ENCODE data around the gene MARVELD2. TPM values are rescaled to one million over a fixed set of nuclear protein-coding genes. Genes with fewer than 3 reads are reported as not detected.

The MARVELD2 gene
- total and polyA plus RNA-seq, 2 of the 13 experiments (the other 11 are each of a cell fraction or from before 2014, with no cell fraction given), result 11.1 to 15.4 TPM

DNA sequence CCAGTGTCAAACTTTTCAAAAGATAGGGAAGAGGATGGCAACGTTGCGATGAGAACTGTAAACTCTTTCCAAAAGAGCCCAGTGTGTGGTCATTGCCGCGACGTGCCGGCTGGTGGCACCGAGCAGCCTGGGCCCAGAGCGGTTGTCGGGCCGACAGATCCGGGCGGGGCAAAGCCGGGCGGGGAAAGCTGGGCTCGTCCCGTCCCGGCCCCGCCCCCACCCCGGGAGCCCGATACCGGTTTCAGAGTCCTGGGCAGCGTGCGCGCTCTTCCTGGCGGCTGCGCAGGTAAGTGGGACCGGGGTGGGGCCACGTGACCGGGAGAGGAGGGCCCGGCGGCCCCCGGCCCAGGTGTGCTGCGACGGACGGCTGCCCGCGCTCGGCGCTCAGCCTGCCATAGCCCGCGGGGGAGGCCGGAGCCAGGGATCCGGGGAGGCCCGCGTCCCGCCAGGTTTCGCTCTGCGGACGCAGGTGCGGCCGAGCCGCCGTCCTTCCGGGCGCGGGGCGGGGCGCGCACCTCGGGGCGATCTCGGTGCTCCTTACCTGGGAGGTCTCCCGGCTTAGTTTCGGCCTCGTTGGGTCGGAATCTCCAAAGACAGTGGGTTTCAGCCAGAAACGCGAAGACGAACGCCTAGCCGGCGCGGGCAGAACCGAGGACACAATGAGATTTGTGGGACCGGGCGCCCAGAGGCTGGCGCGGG lies at the start of gene MARVELD2 (continued):
- TF ChIP-seq, protein P1, sequence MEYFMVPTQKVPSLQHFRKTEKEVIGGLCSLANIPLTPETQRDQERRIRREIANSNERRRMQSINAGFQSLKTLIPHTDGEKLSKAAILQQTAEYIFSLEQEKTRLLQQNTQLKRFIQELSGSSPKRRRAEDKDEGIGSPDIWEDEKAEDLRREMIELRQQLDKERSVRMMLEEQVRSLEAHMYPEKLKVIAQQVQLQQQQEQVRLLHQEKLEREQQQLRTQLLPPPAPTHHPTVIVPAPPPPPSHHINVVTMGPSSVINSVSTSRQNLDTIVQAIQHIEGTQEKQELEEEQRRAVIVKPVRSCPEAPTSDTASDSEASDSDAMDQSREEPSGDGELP (IDR thresholded peaks at IDR 0.05; ENCODE audit: borderline replicate concordance, low read depth), result no peak
- TF ChIP-seq ZFP1 (CRISPR knock-in tag; IDR thresholded peaks at IDR 0.05) (no peak; the same call in 1 of the 2 replicates), PPARG (CRISPR knock-in tag; conservative IDR thresholded peaks at IDR 0.05) (no peak; the same call in 1 of the 2 replicates), MTA1 (CRISPR knock-in tag; IDR thresholded peaks at IDR 0.05; ENCODE audit: borderline replicate concordance) (peak; percentile 90; the same call in 1 of the 2 replicates), ZNF788 (CRISPR knock-in tag; IDR thresholded peaks at IDR 0.05; ENCODE audit: borderline replicate concordance) (no peak), MEF2D (CRISPR knock-in tag; IDR thresholded peaks at IDR 0.05) (no peak), FIP1L1 (IDR thresholded peaks at IDR 0.05; ENCODE audit: borderline replicate concordance, insufficient read depth, low read depth, low read length) (no peak), ISX (CRISPR knock-in tag; conservative IDR thresholded peaks at IDR 0.05) (no peak), ZBTB1 (CRISPR knock-in tag; IDR thresholded peaks at IDR 0.05; ENCODE audit: borderline replicate concordance) (no peak), ZNF629 (CRISPR knock-in tag; conservative IDR thresholded peaks at IDR 0.05) (peak; percentile 16; the same call in 1 of the 2 replicates), JDP2 (CRISPR knock-in tag; IDR thresholded peaks at IDR 0.05; ENCODE audit: borderline replicate concordance) (no peak; the same call in 1 of the 2 replicates), LCORL (IDR thresholded peaks at IDR 0.05) (no peak), LCORL (CRISPR knock-in tag; IDR thresholded peaks at IDR 0.05) (peak; percentile 92), DMAP1 (CRISPR knock-in tag; IDR thresholded peaks at IDR 0.05) (peak; percentile 52; the same call in 1 of the 2 replicates), CENPX (CRISPR knock-in tag; IDR thresholded peaks at IDR 0.05) (no peak), MYNN (CRISPR knock-in tag; IDR thresholded peaks at IDR 0.05; ENCODE audit: low read depth) (no peak), RXRA (CRISPR knock-in tag; IDR thresholded peaks at IDR 0.05) (no peak; the same call in 1 of the 2 replicates)
- TF ChIP-seq, protein P2, sequence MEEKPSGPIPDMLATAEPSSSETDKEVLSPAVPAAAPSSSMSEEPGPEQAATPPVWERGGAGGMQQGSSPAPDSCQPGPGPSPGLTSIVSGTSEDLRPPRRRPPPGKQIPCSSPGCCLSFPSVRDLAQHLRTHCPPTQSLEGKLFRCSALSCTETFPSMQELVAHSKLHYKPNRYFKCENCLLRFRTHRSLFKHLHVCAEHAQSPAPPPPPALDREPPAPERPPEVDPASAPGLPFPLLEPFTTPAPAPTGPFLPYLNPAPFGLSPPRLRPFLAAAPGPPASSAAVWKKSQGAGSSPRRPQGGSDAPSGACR (CRISPR knock-in tag; IDR thresholded peaks at IDR 0.05), result no peak
- TF ChIP-seq, protein P3, sequence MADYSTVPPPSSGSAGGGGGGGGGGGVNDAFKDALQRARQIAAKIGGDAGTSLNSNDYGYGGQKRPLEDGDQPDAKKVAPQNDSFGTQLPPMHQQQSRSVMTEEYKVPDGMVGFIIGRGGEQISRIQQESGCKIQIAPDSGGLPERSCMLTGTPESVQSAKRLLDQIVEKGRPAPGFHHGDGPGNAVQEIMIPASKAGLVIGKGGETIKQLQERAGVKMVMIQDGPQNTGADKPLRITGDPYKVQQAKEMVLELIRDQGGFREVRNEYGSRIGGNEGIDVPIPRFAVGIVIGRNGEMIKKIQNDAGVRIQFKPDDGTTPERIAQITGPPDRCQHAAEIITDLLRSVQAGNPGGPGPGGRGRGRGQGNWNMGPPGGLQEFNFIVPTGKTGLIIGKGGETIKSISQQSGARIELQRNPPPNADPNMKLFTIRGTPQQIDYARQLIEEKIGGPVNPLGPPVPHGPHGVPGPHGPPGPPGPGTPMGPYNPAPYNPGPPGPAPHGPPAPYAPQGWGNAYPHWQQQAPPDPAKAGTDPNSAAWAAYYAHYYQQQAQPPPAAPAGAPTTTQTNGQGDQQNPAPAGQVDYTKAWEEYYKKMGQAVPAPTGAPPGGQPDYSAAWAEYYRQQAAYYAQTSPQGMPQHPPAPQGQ (CRISPR knock-in tag; IDR thresholded peaks at IDR 0.05; ENCODE audit: borderline replicate concordance), result no peak
- TF ChIP-seq, protein P4, sequence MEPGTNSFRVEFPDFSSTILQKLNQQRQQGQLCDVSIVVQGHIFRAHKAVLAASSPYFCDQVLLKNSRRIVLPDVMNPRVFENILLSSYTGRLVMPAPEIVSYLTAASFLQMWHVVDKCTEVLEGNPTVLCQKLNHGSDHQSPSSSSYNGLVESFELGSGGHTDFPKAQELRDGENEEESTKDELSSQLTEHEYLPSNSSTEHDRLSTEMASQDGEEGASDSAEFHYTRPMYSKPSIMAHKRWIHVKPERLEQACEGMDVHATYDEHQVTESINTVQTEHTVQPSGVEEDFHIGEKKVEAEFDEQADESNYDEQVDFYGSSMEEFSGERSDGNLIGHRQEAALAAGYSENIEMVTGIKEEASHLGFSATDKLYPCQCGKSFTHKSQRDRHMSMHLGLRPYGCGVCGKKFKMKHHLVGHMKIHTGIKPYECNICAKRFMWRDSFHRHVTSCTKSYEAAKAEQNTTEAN (CRISPR knock-in tag; conservative IDR thresholded peaks at IDR 0.05), result no peak
- TF ChIP-seq, protein P5, sequence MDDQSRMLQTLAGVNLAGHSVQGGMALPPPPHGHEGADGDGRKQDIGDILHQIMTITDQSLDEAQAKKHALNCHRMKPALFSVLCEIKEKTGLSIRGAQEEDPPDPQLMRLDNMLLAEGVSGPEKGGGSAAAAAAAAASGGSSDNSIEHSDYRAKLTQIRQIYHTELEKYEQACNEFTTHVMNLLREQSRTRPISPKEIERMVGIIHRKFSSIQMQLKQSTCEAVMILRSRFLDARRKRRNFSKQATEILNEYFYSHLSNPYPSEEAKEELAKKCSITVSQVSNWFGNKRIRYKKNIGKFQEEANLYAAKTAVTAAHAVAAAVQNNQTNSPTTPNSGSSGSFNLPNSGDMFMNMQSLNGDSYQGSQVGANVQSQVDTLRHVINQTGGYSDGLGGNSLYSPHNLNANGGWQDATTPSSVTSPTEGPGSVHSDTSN (CRISPR knock-in tag; IDR thresholded peaks at IDR 0.05; ENCODE audit: borderline replicate concordance), result peak; percentile 81; the same call in 1 of the 2 replicates
- TF ChIP-seq, protein P6, sequence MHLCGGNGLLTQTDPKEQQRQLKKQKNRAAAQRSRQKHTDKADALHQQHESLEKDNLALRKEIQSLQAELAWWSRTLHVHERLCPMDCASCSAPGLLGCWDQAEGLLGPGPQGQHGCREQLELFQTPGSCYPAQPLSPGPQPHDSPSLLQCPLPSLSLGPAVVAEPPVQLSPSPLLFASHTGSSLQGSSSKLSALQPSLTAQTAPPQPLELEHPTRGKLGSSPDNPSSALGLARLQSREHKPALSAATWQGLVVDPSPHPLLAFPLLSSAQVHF (CRISPR knock-in tag; IDR thresholded peaks at IDR 0.05), result peak; percentile 73

Data from HepG2 (cell line).